HEK293T (cell line): Measurements from ENCODE around the gene SLFN5.
"Not testable (repeated sequence)": the region's sequence is repeated elsewhere in the genome, so short reads cannot be mapped to it uniquely, and the experiment has no call there.

ENCODE experiments used
- CTCF ChIA-PET: fragments of 350-600 bp; formaldehyde crosslinking; extraction: SDS; loops from one replicate; lab custom pipeline; 2021; ENCODE audit warnings: antibody characterized with exemption, inconsistent platforms; lab: Yijun Ruan, JAX
- POLR2A ChIA-PET: fragments of 350-600 bp; formaldehyde crosslinking; extraction: SDS; loops from one replicate; lab custom pipeline; 2020; ENCODE audit warnings: antibody characterized with exemption, inconsistent platforms; lab: Yijun Ruan, JAX
- DNase-seq: peaks from one replicate; pipeline ENCODE4 v3.0.0; 2012; ENCODE audit warnings: mixed read lengths; ENCODE audit errors: extremely low spot score
- ARNT ChIP-seq: fragments of 450-650 bp; IDR thresholded peaks from 2 replicates; pipeline ENCODE4 v1.6.1; 2017; ENCODE audit warnings: mild to moderate bottlenecking
- BHLHE40 ChIP-seq: fragments of 450-650 bp; IDR thresholded peaks from 2 replicates; pipeline ENCODE4 v1.6.1; 2016; ENCODE audit warnings: mild to moderate bottlenecking, moderate library complexity, borderline replicate concordance
- CTBP1 ChIP-seq: fragments of 450-650 bp; IDR thresholded peaks from 2 replicates; pipeline ENCODE4 v1.6.1; 2016; ENCODE audit warnings: borderline replicate concordance
- ELF4 ChIP-seq: fragments of 450-650 bp; IDR thresholded peaks from 2 replicates; pipeline ENCODE4 v1.6.1; 2017; ENCODE audit warnings: antibody characterized with exemption
- FOXA1 ChIP-seq: fragments of 450-650 bp; IDR thresholded peaks from 2 replicates; pipeline ENCODE4 v1.6.1; 2016; ENCODE audit warnings: mild to moderate bottlenecking
- FOXK2 ChIP-seq: fragments of 450-650 bp; IDR thresholded peaks from 2 replicates; pipeline ENCODE4 v1.6.1; 2016; ENCODE audit warnings: mild to moderate bottlenecking
- FOXM1 ChIP-seq: fragments of 450-650 bp; IDR thresholded peaks from 2 replicates; pipeline ENCODE4 v1.6.1; 2017; ENCODE audit warnings: mild to moderate bottlenecking, borderline replicate concordance
- HDGF ChIP-seq: fragments of 450-650 bp; IDR thresholded peaks from 2 replicates; pipeline ENCODE4 v1.6.1; 2017; ENCODE audit warnings: antibody characterized with exemption, borderline replicate concordance
- L3MBTL2 ChIP-seq: fragments of 450-650 bp; conservative IDR thresholded peaks from 2 replicates; pipeline ENCODE4 v1.6.1; 2016; ENCODE audit warnings: mild to moderate bottlenecking
- LEF1 ChIP-seq: fragments of 450-650 bp; IDR thresholded peaks from 2 replicates; pipeline ENCODE4 v1.6.1; 2017; ENCODE audit warnings: mild to moderate bottlenecking, borderline replicate concordance
- NFRKB ChIP-seq: fragments of 450-650 bp; IDR thresholded peaks from 2 replicates; pipeline ENCODE4 v1.6.1; 2016; ENCODE audit warnings: mild to moderate bottlenecking, moderate library complexity
- SP1 ChIP-seq: fragments of 450-650 bp; IDR thresholded peaks from 2 replicates; pipeline ENCODE4 v1.6.1; 2017
- SUZ12 ChIP-seq: fragments of 450-650 bp; IDR thresholded peaks from 2 replicates; pipeline ENCODE4 v1.6.1; 2016; ENCODE audit warnings: mild to moderate bottlenecking
- TARDBP ChIP-seq: fragments of 450-650 bp; IDR thresholded peaks from 2 replicates; pipeline ENCODE4 v1.6.1; 2016
- ZNF384 ChIP-seq: fragments of 450-650 bp; IDR thresholded peaks from 2 replicates; pipeline ENCODE4 v1.6.1; 2016
- TF ChIP-seq, protein P1 (sequence below): fragments of 450-650 bp; IDR thresholded peaks from 2 replicates; pipeline ENCODE4 v1.6.1; 2016

The SLFN5 gene

DNA sequence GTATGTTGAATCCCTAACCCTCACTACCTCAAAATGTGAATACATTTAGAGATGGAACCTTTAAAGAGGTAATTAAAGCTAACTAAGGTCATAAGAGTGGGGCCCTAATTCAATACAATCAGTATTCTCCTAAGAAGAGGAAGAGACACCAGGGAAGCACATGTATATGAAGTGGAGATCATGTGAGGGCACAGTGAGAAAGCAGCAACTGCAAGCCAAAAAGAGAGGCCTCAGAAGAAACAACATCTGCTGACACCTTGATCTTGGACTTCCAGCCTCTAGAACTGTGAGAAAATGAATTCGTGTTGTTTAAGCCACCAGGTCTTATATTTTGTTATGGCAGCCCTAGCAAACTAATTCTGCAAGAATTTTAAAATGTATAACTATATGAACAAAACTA lies 13.2 kb upstream of the SLFN5 start:
- DNase-seq: no peak
- POLR2A ChIA-PET: interaction anchor here (1.7 kb wide), 1 partner anchor 13 kb away, joined by 5 read pairs; the partner anchor contains the start of gene SLFN5
- CTCF ChIA-PET: no interaction called here
- TF ChIP-seq, protein P1, sequence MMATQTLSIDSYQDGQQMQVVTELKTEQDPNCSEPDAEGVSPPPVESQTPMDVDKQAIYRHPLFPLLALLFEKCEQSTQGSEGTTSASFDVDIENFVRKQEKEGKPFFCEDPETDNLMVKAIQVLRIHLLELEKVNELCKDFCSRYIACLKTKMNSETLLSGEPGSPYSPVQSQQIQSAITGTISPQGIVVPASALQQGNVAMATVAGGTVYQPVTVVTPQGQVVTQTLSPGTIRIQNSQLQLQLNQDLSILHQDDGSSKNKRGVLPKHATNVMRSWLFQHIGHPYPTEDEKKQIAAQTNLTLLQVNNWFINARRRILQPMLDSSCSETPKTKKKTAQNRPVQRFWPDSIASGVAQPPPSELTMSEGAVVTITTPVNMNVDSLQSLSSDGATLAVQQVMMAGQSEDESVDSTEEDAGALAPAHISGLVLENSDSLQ: no peak
- no peak for TF ChIP-seq ELF4
- TF ChIP-seq L3MBTL2: no peak
- no peak for TF ChIP-seq ZNF384
- TF ChIP-seq FOXM1: no peak
- no peak for TF ChIP-seq BHLHE40
- no peak for TF ChIP-seq CTBP1
- no peak for TF ChIP-seq HDGF
- TF ChIP-seq NFRKB: no peak
- no peak for TF ChIP-seq TARDBP
- no peak for TF ChIP-seq FOXA1
- TF ChIP-seq FOXK2: no peak
- TF ChIP-seq SP1: no peak
- TF ChIP-seq SUZ12: no peak
- no peak for TF ChIP-seq LEF1
- TF ChIP-seq ARNT: no peak

DNA sequence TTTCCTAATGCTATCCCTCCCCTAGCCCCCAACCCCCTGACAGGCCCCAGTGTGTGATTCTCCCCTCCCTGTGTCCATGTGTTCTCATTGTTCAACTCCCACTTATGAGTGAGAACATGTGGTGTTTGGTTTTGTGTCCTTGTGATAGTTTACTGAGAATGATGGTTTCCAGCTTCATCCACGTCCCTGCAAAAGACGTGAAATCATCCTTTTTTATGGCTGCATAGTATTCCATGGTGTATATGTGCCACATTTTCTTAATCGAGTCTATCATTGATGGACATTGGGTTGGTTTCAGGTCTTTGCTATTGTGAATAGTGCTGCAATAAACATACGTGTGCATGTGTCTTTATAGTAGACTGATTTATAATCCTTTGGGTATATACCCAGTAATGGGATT lies 8.6 kb upstream of the SLFN5 start:
- CTCF ChIA-PET, POLR2A ChIA-PET, DNase-seq: not testable (repeated sequence)

DNA sequence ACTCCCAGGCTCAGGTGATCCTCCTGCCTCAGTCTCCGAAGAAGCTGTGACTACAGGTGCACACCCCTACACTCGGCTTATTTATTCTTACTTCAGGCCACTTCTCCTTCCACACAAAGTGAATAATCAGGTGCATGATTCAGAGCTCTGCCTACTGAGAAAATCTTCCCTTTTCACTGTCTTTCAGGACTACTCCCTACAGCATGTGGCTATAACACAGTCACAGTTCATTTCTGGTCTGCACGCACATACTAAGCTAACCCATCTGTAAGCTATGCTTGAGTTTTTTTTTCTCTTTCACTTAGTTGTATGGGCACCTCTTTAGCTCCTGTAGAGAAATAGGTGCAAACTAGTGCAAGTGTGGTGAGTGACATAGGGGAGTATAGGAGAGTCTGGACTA lies 7.6 kb upstream of the SLFN5 start:
- ChIA-PET POLR2A (no interaction called here), CTCF (no interaction called here)
- no peak for TF ChIP-seq NFRKB
- DNase-seq: no peak

DNA sequence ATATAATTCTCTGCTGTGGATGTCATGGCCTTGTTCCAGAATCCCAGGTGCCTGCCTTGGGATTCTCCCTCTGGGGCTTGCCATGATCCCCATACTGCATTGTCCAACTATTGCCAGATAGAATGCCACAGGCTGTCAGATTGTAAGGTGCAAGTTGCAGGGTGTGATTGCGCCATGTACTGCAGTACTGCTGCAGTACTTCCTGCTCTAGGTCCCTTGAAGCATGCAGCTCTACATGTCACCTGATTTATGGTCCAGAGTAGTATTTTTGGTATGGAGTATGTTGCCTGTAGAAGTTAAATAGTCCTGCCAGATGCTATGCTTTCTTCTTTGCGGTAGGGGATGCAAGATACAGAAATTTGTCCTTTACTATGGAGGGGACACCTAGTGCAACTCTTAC lies 7.0 kb upstream of the SLFN5 start:
- no peak for TF ChIP-seq BHLHE40
- no peak for TF ChIP-seq HDGF
- TF ChIP-seq FOXA1: no peak
- TF ChIP-seq ZNF384: no peak
- no peak for TF ChIP-seq SUZ12
- TF ChIP-seq SP1: no peak
- no peak for TF ChIP-seq NFRKB
- TF ChIP-seq CTBP1: no peak
- TF ChIP-seq FOXM1: no peak
- TF ChIP-seq ARNT: no peak
- no peak for TF ChIP-seq ELF4
- TF ChIP-seq, protein P1: no peak
- TF ChIP-seq TARDBP: no peak
- TF ChIP-seq LEF1: no peak
- TF ChIP-seq L3MBTL2: no peak
- no peak for TF ChIP-seq FOXK2
- ChIA-PET POLR2A (no interaction called here), CTCF (no interaction called here)
- no peak for DNase-seq

DNA sequence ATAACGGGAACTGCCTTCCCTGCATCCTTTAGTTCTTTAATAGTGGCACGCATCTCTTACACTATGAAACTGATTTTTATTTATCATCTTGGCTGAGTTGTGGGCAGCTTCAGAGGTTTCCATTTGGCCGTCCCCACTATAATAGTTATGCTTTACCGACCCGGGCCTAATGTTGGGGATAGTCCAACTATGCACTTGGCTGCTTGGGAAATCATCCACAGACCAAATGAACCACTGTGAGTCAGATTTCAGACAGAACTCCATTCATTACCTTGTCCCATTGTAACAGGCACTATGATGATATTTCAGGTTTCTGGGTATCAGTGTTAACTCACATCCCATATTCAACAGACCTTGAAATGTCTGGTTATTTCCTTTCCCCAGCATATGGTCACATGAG lies 6.1 kb upstream of the SLFN5 start:
- DNase-seq: no peak
- CTCF ChIA-PET: interaction anchor here (0.6 kb wide), 1 partner anchor 9 kb away, joined by 9 read pairs; no protein-coding TSS in a partner anchor
- POLR2A ChIA-PET: no interaction called here
- TF ChIP-seq FOXK2 (no peak), SP1 (no peak), SUZ12 (no peak), FOXM1 (no peak), ELF4 (no peak), LEF1 (no peak), TARDBP (no peak), ARNT (no peak), CTBP1 (no peak), FOXA1 (no peak), HDGF (no peak), ZNF384 (no peak), L3MBTL2 (no peak), NFRKB (no peak), BHLHE40 (no peak)
- TF ChIP-seq, protein P1: no peak

DNA sequence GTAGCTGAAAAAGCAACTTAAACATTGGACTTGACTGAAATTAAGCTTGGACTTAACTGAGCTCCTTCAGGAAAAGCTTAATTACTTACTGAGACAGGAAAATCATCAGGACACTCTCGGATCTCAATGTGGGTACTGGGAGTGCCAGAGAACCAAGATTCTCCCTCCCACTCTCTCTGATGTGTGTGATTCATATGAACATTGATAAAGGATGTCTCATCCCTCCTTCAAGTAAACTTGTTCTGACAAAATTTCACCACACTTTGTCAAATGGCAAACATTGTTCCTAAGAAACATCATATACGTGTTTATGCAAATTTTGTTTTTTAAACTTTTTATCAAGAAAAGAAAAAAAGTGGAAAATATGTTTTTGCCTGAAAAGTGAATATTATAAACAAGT lies 4.1 kb upstream of the SLFN5 start:
- TF ChIP-seq CTBP1 (no peak), ELF4 (no peak), L3MBTL2 (no peak)
- POLR2A ChIA-PET: interaction anchor here (1.4 kb wide), 1 partner anchor 135 kb away, joined by 5 read pairs; the partner anchor contains the start of gene SLFN11
- CTCF ChIA-PET: no interaction called here
- no peak for DNase-seq

- ChIA-PET CTCF (no interaction called here), POLR2A (no interaction called here)
- TF ChIP-seq BHLHE40: no peak
- TF ChIP-seq SUZ12: no peak
- TF ChIP-seq FOXK2: no peak
- TF ChIP-seq FOXA1: no peak
- TF ChIP-seq ARNT: no peak
- TF ChIP-seq, protein P1: no peak
- TF ChIP-seq SP1: no peak
- TF ChIP-seq CTBP1: no peak
- no peak for TF ChIP-seq ELF4
- TF ChIP-seq HDGF: no peak
- TF ChIP-seq L3MBTL2: no peak
- no peak for TF ChIP-seq TARDBP
- no peak for TF ChIP-seq LEF1
- no peak for TF ChIP-seq FOXM1
- TF ChIP-seq NFRKB: no peak
- no peak for TF ChIP-seq ZNF384
- DNase-seq: no peak
These were observed 3.0 kb upstream of the SLFN5 start for GRCh38 chr17:35239823-35240222.
